CD4-positive, alpha-beta T cell treated with Interferon alpha-2 for 1 hour (primary cell): ENCODE data around the gene PMEL.
"Not testable (repeated sequence)": the region's sequence is repeated elsewhere in the genome, so short reads cannot be mapped to it uniquely, and the experiment has no call there.

Experiments
- DNase-seq, 2 donors: peaks; one replicate each; pipeline ENCODE4 v3.0.0-alpha.2; 2020 to 2022

Gene PMEL

DNA sequence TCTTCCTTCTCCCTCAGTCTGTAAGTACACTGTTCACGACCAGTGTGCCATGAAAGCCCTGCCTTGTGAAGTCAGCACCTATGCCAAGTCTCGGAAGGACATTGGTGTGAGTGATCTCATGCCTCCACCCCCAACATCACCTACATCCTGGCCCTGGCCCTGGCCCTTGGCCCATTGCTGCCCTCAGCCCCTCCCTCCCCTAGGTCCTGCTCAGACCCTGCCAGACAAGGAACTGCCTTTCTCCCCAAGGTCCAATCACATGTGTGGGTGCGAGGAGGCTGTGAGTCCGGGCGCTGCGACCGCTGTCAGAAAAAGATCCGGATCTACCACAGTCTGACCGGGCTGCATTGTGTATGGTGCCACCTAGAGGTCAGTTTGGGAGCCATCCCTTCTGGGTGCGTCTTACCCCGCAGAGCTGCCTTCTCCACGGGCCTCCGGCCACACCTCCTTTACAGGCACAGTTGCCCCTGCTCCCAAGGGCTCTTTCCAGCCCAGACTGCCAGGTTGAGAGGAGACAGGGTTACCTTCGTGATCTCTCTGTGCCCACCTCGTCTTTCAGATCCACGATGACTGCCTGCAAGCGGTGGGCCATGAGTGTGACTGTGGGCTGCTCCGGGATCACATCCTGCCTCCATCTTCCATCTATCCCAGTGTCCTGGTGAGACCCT is 25.6 kb downstream of the PMEL start:
- peak; percentile 85 to 90 for DNase-seq

DNA sequence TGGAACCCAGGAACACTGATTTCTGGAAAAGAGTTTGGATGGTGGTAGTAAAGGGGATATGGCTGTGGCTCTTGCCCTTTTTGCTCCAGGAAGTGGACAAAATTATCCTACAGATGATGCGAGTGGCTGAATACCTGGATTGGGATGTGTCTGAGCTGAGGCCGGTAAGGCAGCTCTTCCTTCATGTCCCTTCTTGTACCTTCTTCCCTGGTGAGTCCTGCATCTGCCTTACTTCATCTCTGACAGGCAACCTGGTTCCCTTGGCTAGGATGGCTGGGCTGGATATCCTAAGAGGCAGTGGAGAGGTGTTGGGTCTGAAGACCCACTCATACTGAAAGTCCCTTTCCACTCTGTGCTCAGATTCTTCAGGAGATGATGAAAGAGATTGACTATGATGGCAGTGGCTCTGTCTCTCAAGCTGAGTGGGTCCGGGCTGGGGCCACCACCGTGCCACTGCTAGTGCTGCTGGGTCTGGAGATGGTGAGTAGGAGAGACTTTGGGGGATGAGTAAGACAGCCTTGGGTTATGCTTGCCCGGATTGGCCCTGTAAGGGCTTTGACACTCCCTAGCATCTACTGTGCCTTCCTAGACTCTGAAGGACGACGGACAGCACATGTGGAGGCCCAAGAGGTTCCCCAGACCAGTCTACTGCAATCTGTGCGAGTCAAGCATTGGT is 26.9 kb downstream of the PMEL start:
- no peak for DNase-seq

DNA sequence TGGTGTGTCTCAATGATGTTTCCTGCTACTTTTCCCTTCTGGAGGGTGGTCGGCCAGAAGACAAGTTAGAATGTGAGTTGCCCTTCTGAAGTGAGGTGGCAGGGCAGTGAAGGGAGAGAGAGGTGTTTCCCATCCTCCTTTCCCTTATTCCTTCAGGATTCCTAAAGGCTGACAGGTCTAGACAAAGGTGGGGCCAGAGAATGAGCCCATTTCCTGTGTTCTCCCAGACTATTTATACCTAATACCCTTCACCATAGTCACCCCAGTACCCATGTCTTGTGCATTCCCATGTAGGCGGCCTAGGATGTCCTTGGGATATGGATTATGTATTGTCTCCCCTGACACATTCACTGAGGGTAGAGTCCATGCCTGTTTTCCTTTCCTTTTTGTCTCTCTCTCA is 27.9 kb downstream of the PMEL start:
- DNase-seq: no peak

- DNase-seq: peak in 1 of 2 donors; percentile 32
Observed at GRCh38 chr12:55935738-55936151, 30.1 kb downstream of the PMEL start.

- no peak for DNase-seq
Observed at GRCh38 chr12:55934773-55935172, 31.1 kb downstream of the PMEL start.

- no peak for DNase-seq
Observed at GRCh38 chr12:55933799-55934742, 31.8 kb downstream of the PMEL start.

GRCh38 chr12:55933169-55933798 is 32.6 kb downstream of the PMEL start:
- DNase-seq: peak in 1 of 2 donors; percentile 21

DNA sequence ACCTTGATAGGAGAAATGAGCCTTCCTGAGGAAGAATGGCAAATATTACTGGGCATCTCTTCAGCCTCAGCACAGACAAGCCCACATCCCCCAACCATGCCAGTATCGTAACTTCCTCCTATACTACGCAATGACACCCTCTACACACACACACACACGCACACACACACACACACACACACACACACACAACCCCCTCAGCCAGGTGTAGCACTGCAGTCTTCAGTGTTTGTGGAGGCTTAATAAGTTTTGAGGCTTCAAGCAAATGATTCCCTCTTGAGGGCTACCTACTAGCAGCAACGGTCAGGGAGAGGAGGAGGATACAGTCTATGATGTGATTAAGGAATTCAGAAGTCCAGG is 33.3 kb downstream of the PMEL start:
- DNase-seq: peak; percentile 71 to 77

- peak in 1 of 2 donors; percentile 47 for DNase-seq
Observed at GRCh38 chr12:55931780-55932550, 33.9 kb downstream of the PMEL start.

- DNase-seq: no peak
Observed at GRCh38 chr12:55931317-55931779, 34.5 kb downstream of the PMEL start.

DNA sequence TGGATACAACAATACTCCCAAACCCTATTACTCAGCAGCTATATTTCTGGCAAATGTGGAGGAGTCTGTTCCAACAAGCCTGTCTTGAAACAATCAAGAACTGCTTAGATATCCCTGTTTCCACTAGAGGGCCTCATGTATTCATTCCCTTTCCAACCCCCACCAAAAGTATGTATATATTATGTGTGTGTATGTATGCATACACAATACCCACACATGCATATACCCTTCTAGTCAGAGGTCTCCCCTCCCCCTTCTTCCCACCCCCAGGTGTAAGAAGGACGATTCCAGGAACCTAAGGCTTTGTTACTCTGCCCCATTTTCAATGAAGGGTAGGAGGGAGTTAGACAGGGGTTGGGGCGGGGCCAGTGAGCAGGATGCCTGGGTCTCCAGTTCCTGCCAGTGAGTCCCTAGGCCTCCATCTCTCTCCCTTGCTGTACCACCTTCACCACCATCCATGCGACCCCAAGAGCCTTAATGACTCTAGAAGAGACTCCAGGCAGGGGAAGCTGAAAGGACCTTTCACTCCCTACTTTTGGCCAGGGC is 35.0 kb downstream of the PMEL start, which contains the start of gene DGKA:
Gene DGKA, plus strand, starts transcription at position 392 of the 546 bp plus-strand sequence. CDS start 5,342 bp downstream, outside the sequence.
- DNase-seq: peak; percentile 74 to 80

DNA sequence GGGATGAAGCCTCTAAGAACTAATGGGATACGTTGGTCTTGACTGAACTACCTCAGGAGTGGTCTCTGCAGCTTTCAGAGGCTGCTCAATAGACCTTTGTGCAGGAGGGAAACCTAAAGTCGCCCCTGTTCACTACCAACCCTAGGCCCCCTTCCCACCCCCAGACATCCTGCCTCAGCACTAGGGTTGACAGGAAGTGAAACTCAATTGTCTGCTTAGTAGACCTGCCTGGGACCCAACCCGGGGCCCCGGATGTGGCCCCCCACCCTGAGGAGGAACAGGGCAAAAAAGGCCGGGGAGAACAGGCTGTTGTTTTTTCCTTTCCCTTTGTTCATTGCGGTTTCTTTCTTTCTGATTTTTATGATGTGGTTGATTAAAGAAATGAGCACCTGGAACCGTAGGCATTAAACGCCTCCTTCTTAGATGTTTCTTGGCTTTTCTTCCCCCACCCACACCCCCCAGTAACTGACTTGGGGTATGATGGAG is 36.5 kb downstream of the PMEL start:
- DNase-seq: peak; percentile 87 to 91

- DNase-seq: peak; percentile 72 to 81
Observed at GRCh38 chr12:55927588-55928502, 38.0 kb downstream of the PMEL start, which contains the start of gene PYM1. Gene PYM1 (minus strand): TSS chr12:55927894. CDS start chr12:55927761, 133 bp downstream.

DNA sequence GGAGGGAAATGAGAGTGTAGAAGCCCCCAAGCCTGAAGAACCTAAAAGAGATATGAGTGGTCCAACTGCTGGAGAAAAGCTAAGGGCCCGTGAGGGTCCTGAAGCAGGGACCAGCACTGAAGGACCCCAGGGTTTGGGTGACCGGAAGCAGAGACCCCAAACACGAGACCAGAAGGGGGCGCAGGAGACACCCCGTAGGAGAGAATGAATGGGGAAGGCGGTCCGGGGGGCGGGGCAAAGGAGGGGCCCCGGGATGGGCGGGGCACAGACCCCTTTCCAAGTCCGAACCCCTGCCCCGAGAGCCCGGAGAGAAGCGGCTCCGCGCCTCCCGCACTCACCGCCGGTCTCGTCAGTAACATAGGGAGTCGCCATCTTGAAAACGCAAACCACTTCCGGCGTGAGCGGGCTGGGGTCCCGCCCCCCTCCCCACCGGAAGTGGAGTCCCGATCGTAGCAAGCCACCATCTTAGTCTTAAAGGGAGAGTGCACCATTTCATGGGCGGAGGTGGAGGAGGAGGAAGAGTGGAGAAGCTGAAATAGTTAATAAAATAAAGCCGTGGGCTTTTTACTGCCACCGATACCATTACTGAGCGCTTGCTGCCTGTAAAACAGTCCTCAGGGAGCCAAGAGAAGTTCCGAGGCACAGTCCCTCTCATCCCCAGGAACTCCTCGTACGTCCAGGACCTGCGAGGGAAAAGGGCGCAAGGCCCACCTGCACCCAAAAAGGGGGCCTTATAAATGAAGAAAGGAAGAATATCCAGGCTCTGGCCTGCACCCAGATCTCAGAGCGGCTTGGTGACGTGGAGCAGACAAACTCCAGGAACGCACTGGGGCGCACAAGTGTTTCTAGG is 38.9 kb downstream of the PMEL start:
- DNase-seq: peak; percentile 93 to 94

GRCh38 chr12:55925870-55926737 is 39.7 kb downstream of the PMEL start:
- peak in 1 of 2 donors; percentile 7 for DNase-seq

DNA sequence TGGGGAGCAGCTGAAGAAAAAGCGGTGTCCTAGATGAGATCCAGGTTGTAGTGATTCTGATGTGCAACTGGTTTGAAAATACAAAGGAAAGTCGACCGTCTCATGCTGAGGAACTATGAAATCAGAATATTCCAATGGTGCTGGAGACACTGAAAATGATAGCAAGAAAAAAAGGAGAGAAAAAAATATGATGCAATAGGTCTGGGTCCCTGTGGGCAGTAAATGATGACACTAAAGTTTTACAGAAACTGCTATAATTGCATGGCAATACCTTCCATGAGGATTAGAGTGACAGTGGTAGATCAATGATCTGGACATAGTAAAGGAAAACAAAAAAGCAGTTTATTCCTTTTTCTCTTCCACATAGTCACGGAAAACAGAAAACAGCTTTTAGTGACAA is 40.5 kb downstream of the PMEL start:
- DNase-seq: no peak

DNA sequence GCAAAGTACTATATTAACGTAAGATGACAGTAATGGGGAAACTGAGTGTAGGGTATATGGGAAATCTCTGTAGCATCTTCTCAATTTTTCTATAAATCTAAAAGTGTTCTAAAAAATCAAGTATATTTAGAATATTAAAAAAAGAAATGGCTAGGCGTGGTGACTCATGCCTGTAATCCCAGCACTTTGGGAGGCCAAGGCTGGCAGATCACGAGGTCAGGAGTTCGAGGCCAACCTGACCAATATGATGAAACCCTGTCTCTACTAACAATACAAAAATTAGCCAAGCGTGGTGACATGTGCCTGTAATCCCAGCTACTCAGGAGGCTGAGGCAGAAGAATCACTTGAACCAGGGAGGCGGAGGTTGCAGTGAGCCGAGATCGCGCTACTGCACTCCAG is 42.2 kb downstream of the PMEL start:
- not testable (repeated sequence) for DNase-seq

DNA sequence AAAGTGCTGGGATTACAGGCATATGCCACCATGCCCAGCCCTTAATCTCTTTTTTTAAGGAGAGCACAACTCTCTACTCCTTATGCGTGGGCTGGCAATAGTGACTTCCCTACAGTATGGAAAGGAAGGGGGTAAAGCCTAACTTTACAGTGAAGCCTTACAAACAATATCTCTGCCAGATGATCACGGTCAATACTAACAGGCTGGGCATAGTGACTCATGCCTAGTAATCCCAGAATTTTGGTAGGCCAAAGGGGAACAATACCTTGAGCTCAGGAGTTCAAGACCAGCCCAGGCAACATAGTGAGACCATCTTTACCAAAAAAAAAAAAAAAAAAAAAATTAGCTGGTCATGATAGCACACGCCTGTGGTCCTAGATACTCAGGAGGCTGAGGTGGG is 43.7 kb downstream of the PMEL start:
- DNase-seq: no peak
